Left ventricle myocardium superior (tissue), 1 donor: ENCODE results near the gene POP5. TPM values are rescaled to one million over a fixed set of nuclear protein-coding genes. Genes with fewer than 3 reads are reported as not detected.
A peak's percentile ranks its signal among the peaks of the same experiment; 100 is the strongest.
"Not testable (repeated sequence)": the region's sequence is repeated elsewhere in the genome, so short reads cannot be mapped to it uniquely, and the experiment has no call there.

Experiments
- ATAC-seq: fragments of 200-7000 bp; cut with Tn5 transposase; one replicate; pipeline ENCODE4 v1.9.1; 2020; ENCODE audit warnings: mild to moderate bottlenecking, moderate library complexity
- DNase-seq: peaks from one replicate; pipeline ENCODE4 v3.0.0-alpha.2; 2020
- intact Hi-C: fragments of 100-400 bp; cut with micrococcal nuclease; formaldehyde crosslinking; loops from one replicate; pipeline ENCODE4 v1.11.0; 2022
- total RNA-seq: library from RNA; stranded (reverse); fragmentation: NEBNext Ultra II Directional; extraction: Animal tissue kit (Norgen Biotek cat#: 25700); gene quantifications from one replicate; pipeline ENCODE4 v1.2.1, GENCODE V29; 2021
- donor health status: DM: no; HTN: yes; CAD: no; lungs with severe emphysema.

Gene POP5
- total RNA-seq, 1 donor from 2014 or later: 34.0 TPM

- no peak for DNase-seq
- intact Hi-C loops: no loop called here
- no peak for ATAC-seq
Measured at GRCh38 chr12:120544691-120545090, 36.5 kb downstream of the POP5 start.

GRCh38 chr12:120542166-120542565 is 39.0 kb downstream of the POP5 start:
- DNase-seq (no peak), ATAC-seq (no peak)
- intact Hi-C loops: no loop called here

- ATAC-seq: peak; percentile 1
- DNase-seq: no peak
- intact Hi-C loops: no loop called here
Measured at GRCh38 chr12:120540445-120540844, 40.8 kb downstream of the POP5 start.

DNA sequence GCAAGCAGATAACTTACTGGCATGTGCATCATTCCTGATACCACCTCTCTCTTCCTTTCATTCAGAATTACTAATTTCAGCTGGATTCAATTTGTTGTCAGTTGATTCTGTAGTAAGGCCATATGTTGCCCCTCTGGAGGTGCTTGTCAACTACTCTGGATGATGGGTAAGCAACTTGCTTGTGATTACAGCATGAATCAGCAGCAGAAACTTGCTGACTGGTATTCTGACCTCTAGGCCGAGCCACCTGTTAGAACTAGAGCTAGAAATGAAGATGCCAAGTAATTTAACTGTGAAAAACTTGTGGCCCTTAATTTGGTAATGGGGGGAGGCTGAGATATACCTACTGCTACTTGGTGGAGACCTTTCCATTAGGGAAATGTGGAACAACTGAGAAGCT is 41.9 kb downstream of the POP5 start:
- peak; percentile 20 for ATAC-seq
- intact Hi-C loops: loop anchor here (5.0 kb wide), 1 partner anchor 42 kb away; the partner anchor contains the start of gene DYNLL1
- no peak for DNase-seq

- peak; percentile 81 for ATAC-seq
- intact Hi-C loops: loop anchor here (5.0 kb wide), 1 partner anchor 41 kb away; the partner anchor contains the start of gene DYNLL1
- DNase-seq: peak; percentile 73
Measured at GRCh38 chr12:120538281-120539156, 42.7 kb downstream of the POP5 start.

DNA sequence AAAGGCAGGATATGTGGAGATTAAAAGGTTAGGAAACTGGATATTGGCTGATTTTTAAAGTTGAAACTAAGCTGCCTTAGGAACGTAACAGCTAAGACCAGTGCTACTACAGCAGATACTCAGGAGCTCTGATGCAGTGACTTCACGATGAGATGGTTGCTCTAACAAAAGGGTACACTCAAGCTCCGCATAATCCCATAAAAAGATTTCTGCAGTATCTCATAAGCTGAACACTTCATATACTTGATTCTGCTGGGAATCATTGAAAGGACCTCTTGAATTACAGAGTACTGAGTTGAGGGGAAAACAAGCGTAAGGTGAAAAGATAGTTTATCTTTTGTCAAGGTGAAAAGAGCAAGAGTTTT is 43.4 kb downstream of the POP5 start:
- DNase-seq (no peak), ATAC-seq (peak; percentile 10)
- intact Hi-C loops: loop anchor here (5.0 kb wide), 1 partner anchor 41 kb away; the partner anchor contains the start of gene DYNLL1

DNA sequence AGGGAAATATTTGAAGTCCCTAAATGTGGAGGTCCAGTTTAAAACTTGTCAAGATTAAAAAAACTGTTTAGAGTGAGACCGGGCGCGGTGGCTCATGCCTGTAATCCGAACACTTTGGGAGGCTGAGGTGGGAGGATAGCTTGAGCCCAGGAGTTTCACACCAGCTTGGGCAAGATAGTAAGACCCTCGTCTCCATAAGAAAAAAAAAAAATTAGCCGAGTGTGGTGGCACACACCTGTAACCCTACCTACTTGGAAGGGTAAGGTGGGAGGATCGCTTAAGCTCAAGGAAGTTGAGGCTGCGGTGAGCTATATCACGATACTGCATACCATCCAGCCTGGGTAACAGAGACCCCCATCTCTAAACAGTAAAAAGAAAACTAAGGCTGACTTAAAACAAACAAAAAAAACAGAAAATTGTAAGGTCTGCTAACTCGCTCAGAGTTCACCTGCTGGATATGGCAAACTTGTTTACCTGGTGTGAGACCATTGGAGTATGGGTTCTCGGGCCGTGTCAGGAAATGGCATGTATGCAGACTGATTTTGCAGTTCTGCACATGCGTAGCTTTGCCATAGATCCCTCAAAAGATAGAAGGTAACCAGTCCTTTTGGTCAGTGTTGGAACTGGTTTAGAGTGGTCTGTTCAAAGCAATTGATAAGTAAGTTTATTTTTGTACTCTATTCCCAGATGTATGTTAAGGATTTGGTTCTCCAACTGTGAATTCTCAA is 45.0 kb downstream of the POP5 start:
- intact Hi-C loops: loop anchor here (5.0 kb wide), 1 partner anchor 39 kb away; the partner anchor contains the start of gene DYNLL1
- ATAC-seq (no peak), DNase-seq (no peak)

- ATAC-seq: peak; percentile 32
Measured at GRCh38 chr12:120534703-120535655, 46.2 kb downstream of the POP5 start.

DNA sequence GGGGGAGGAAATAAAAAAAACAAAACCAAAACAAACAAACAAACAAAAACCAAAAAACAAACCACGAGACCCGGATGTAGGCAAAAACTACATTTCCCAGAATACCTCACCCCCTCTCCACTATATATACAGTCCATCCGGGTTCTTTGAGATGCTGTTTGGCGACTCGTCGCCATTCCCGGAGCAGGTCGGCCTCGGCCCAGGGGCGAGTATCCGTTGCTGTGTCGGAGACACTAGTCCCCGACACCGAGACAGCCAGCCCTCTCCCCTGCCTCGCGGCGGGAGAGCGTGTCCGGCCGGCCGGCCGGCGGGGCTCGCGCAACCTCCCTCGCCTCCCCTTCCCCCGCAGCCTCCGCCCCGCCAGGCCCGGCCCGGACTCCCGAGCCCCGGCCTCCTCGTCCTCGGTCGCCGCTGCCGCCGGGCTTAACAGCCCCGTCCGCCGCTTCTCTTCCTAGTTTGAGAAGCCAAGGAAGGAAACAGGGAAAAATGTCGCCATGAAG is 46.9 kb downstream of the POP5 start, which contains the start of gene RNF10:
Gene RNF10 (plus strand): TSS at position 154 of the 500 bp plus-strand sequence. CDS start 456 bp downstream, outside the sequence.
- intact Hi-C loops: no loop called here
- peak; percentile 71 for ATAC-seq
- peak; percentile 80 for DNase-seq

More at GRCh38 chr12:120534703-120535655, 46.2 kb downstream of the POP5 start:
- intact Hi-C loops: loop anchor here (5.0 kb wide), 1 partner anchor 38 kb away; the partner anchor contains the start of gene DYNLL1
- DNase-seq: peak; percentile 59

DNA sequence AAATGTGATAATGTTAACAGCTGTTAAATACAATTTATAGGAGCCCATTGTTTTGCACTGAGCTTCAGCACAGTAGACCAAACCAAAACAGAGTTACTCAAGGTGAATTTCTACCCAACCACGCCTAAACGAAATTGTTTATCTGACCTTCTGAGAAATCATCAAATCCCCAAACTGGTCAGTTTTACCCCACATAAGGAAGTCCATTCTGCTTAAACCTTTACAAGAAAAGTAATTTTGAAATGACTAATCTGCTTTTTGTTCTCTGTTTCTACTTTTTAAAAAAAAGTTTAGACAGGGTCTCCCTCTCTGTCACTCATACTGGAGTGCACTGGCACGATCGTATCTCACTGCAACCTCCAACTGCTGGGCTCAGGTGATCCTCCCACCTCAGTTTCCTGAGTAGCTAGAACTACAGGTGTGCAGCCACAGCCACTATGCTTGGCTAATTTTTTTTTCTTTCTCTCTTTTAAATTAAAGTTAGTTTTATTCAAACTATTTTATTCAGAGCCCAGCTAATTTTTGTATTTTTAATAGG is 48.4 kb downstream of the POP5 start:
- ATAC-seq (no peak), DNase-seq (no peak)
- intact Hi-C loops: no loop called here

DNA sequence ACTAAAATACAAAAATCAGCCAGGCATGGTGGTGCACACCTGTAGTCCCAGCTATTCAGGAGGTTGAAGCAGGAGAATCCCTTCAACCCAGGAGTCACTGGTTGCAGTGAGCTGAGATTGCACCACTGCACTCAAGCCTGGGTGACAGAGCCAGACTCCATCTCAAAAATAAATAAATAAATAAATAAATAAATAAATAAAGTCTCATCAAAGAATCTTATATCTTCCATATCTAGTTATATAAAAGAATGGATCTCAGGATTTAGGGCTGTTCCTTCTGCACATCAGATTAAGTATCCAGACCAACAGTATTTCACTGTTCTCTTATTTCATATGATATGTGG is 50.8 kb downstream of the POP5 start:
- DNase-seq, ATAC-seq, intact Hi-C loops: not testable (repeated sequence)

- DNase-seq (no peak), ATAC-seq (peak; percentile 25)
- intact Hi-C loops: no loop called here
Measured at GRCh38 chr12:120529641-120530417, 51.4 kb downstream of the POP5 start.

- intact Hi-C loops: no loop called here
- DNase-seq: peak; percentile 94
- ATAC-seq: peak; percentile 95
Measured at GRCh38 chr12:120528861-120529525, 52.2 kb downstream of the POP5 start, which contains the start of gene COQ5. Gene COQ5 (minus strand): TSS chr12:120529158. CDS start chr12:120529141, 17 bp downstream.
